ENCODE results near the gene LRRC56. TPM values are rescaled to one million over a fixed set of nuclear protein-coding genes. Genes with fewer than 3 reads are reported as not detected.
A peak's percentile ranks its signal among the peaks of the same experiment; 100 is the strongest.

The LRRC56 gene
- polyA plus RNA-seq, 4 donors = 3.3 to 5.2 (median 4.1) TPM

DNA sequence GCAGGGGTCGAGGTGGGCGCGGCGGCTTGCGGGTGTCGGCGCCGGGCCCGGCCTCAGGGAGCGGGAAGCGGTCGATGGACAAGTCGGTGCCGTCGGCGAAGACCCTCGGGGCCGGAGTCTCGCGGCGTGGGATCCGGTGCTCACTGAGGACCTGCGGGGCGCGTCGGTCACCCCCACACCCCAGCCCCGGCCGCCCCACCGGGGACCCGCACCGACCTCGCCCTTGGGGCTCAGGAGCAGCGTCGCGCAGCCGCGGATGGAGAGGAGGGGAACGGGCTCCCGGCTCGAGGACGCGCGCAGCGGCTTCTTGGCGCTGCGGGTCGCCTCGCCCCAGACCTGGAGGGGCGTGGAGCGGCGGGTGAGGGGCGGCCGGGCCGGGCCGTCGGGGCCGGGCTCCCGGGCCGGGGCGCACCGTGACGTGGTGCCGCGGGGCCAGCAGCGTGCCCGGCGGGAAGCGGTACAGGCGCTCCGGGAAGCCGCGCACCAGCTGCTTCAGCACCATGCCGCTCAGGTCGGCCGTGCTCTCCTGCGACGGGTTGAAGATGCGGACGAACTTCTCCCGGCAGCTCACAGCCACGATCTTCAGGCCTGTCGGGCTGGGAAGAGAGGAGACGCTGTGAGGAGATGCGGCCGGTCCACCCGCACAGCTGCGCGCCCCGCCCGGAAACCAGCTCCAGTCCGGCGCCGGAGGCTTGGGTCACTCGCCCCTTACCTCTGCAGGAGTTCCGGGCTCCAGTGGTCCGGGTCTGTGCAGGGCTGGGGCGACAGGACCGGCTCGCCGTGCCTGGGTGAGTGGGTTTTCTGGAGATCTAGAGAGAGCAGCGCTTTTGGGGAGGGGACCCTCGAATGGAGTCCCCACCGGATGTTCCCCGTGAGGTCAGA is 18.7 kb downstream of the LRRC56 start:
- no peak for DNase-seq (ENCODE audit: low read depth in 4 of 4, low spot score in 3 of 4)

DNA sequence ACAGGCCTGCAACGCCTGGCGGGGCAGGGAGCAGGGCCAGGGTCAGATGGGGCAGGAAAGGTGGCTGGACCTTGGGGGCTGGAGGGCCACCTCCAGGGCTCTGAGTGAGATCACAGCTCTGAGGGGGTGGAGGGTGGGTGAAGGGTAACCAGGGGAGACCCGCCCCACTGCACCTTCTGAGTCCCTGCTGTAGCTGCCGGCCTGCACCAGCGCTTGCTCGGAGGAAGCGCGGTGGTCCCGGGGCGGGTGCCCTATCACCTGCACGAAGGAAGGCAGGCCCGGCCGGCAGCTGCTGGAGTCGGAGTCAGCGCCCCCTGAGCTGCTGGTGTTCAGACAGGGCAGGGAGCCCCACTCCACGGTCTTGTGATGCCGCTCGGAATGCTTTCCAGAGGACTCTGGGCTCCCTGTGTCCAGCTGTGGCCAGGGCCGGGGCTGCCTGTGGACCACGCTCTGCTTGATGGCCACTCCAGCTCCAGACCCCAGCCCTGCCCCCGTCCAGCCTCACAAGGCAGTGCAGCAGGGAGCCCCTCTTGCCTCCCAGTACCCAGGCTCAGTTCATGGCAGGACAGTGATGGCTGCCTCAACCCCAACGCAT is 19.4 kb downstream of the LRRC56 start:
- DNase-seq (ENCODE audit: low read depth in 4 of 4, low spot score in 3 of 4) = no peak

DNA sequence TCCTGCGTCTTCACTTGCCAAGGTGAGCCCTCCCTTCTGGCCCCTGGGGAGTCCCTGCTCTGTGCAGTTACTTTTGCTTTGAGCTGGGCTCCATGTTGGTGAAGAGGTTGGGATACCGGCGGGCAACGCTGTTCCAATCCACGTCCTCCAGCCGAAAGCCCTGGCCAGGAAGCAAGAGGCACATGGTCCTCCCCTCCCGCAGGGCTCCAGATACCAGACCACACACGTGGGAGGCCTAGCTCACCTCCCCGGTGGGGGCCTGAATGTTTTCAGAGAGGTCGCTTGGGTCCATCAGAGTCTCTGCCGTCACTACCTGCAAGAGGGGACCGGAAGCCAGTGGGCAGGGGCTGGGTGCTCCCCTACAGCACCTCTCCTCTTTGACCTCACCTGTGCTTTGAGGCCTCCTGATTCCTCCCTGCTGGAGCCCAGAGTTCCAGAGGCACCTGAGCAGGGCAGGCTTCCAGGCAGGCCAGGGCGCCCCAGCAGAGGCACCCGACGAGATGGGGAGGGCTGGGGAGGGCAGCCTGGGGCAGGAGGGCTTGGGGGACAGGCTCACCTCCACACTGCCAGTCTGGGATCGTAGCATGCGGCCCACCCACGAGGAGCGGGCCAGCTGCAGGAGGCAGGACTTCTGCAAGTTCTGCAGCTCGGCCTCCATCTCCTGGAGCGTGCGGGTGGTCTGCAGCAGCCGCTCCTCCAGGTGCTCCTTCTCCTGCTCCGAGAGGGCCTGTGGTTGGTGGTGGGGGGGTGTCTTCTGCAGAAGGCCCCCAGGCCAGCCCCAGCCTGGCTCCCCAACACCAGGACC is 20.2 kb downstream of the LRRC56 start:
- DNase-seq (ENCODE audit: low read depth in 4 of 4, low spot score in 3 of 4) = no peak

DNA sequence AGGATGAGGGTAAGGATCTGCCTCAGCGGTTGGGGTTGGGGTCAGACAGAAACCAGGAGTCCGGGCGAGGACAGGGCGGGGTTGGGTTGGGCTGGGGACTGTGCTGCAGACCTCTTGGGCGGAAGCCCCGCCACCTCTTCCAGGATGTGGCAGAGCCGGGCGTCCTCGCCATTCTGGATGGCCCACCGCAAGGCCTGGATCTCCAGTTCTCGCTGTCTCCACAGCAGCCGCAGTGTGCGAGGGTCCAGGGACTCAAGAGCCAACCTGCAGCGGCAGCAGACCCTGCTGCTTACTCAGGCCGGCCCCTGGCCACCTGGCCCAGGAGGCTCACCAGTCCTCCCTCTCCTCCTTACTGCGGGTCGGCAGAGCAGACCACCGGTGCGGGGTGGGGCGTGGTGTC is 21.2 kb downstream of the LRRC56 start:
- DNase-seq (ENCODE audit: low read depth in 4 of 4, low spot score in 3 of 4) = no peak

DNA sequence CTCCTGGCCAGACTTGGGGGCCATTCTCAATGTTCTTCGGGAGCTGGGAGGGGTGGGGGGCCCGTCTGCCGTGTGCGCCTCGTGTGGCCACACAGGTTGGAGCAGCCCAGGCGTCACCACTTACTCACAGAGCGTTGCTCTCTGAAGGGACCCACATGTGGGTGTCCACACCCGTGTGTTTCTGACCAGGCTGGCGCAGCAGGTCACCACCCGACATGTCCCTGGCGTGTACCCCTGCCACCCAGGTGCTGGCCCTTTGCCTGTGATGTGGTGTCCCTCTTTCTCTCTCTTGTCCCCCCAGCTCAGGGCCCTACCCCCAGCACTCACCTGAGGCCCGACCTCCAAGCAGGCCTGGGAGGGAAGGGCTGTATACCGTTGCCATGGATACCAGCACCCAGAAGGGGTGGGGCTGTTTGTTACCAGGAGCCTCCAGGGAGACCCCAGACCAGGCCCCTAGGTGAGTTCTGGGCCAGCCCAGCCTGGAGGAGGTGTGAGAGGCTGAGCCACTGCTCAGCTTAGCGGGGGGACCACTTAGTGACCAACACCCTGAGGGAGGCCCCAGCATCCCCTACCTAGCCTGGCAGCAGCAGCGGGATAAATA is 21.8 kb downstream of the LRRC56 start:
- DNase-seq (ENCODE audit: low read depth in 4 of 4, low spot score in 3 of 4) = no peak

DNA sequence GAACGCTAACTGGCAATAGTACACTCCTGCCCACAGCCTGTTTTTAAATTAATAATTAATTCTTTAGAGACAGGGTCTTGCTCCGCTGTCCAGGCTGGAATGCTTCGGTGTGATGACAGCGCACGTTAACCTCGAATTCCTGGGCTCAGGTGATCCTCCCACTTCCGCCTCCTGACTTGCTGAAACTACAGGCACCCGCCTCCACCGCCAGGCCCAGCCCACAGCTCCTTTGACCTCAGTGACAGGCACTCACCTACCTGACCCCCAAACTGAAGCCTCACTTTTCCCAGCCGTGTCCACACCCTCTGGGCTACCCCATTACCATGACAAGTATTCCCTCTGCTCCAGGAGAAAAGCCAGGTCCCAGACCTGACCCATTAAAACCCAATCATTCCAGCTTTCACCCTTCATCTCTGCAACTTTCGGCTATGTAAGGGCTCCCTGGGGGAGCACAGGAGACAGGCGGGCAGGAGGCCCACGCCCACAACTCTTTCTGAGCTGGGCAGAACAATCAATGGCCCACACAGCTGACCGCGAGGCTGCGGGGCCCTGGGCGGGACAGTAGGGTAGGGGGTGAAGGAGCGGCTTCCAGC is 22.5 kb downstream of the LRRC56 start:
- no peak for DNase-seq (ENCODE audit: low read depth in 4 of 4, low spot score in 3 of 4)

DNA sequence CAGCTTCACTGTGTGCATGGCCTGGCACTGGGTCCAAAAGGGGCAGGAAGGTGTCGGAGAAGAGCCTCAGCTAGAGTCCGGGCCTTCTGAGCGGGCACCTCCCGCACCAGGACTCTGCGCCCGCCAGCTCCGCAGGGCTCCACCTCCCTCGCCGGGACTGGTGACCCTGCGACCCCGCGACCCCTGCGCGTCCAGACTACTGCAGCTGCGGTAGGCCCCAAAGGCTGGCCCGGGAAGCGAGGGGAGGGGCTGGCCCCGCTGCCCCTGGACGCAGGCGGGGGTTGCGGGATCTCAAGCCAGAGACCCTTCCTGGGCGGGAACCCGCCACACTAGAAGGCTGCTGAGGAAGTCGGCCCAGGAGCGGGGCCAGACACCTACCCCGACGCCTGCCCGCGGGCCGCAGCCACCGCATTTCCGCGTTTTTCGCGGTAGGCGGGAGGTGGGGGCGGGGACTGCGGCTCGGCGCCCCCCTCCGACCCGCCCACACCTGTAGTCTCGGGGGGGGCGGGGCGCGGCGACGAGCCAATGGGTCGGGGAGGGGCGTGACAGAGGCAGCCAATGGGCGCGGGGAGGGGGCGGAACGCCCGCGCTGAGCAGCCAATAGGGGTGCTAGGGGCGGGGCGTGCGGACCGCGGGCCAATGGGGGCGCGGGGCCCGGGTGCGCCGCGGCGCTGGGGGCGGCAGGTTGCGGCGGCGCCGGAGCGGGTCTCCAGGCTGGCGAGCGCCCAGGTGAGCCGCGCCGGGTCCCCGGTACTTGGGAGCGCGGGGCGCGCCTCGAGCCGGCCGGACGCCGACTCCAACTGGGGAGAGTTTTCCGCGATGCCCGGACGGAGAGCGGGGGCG is 23.2 kb downstream of the LRRC56 start, which contains the start of the genes LMNTD2 and RASSF7:
Gene LMNTD2 (minus strand): TSS at position 434 of the 843 bp plus-strand sequence. CDS start 22 bp downstream, at position 412.
Gene RASSF7 (plus strand): TSS at position 666 of the 843 bp plus-strand sequence. CDS start 799 bp downstream, outside the sequence.
- DNase-seq (ENCODE audit: low read depth in 4 of 4, low spot score in 3 of 4) = peak in 2 of 4 donors; percentile 78 to 79

DNA sequence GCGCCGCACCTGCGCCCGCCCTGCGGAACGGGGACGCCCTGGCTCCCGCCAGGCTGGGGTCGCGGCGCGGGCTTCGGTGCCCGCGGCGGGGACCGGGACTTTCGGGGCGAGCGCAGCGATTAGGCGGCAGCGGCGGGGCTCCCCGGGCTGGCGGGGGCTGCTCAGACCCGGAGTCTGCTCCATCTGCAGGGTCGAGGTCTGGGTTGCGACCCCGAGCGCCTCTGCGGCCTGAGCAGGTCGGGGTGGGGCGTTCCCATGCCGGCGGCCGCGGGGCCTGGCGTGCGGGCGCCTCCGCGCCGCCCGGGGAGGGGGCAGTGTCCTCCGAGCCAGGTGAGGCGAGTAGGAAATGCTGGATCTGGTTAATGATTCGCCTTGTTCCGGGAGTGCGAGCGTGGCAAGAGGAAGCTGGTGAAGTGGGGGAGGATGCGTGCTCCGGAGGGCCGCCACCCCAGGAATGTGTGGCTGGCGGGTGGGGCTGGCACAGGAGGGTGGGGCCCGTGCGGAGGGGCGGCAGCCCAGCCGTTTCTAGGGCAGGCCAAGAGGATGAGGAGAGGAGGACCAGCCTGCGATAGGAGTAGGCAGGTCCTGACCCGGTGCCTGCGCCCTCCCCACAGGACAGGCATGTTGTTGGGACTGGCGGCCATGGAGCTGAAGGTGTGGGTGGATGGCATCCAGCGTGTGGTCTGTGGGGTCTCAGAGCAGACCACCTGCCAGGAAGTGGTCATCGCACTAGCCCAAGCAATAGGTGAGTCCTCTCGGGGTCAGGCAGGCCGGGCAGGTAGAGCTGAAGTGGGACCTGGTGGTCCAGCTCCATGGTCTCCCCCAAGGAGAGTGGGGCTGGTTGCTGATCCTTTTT is 24.0 kb downstream of the LRRC56 start:
- DNase-seq (ENCODE audit: low read depth in 4 of 4, low spot score in 3 of 4) = peak in 2 of 4 donors; percentile 73 to 80

DNA sequence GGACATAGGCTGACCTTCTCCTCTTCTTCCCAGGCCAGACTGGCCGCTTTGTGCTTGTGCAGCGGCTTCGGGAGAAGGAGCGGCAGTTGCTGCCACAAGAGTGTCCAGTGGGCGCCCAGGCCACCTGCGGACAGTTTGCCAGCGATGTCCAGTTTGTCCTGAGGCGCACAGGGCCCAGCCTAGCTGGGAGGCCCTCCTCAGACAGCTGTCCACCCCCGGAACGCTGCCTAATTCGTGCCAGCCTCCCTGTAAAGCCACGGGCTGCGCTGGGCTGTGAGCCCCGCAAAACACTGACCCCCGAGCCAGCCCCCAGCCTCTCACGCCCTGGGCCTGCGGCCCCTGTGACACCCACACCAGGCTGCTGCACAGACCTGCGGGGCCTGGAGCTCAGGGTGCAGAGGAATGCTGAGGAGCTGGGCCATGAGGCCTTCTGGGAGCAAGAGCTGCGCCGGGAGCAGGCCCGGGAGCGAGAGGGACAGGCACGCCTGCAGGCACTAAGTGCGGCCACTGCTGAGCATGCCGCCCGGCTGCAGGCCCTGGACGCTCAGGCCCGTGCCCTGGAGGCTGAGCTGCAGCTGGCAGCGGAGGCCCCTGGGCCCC is 24.8 kb downstream of the LRRC56 start:
- DNase-seq (ENCODE audit: low read depth in 4 of 4, low spot score in 3 of 4) = no peak

DNA sequence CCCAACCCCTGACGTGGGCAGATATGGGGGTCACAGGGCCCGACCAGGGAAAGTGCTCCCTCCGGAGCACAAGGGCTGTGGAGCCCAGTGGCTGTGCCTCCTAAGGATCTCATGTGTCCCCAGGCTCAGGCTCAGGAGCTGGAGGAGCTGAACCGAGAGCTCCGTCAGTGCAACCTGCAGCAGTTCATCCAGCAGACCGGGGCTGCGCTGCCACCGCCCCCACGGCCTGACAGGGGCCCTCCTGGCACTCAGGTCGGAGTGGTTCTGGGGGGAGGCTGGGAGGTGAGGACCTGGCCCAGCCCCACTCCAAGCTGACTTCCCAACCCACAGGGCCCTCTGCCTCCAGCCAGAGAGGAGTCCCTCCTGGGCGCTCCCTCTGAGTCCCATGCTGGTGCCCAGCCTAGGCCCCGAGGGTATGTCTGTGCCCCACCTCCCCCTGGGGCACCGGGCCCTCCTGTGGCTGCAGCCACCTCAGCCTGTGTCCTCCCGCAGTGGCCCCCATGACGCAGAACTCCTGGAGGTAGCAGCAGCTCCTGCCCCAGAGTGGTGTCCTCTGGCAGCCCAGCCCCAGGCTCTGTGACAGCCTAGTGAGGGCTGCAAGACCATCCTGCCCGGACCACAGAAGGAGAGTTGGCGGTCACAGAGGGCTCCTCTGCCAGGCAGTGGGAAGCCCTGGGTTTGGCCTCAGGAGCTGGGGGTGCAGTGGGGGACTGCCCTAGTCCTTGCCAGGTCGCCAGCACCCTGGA is 25.9 kb downstream of the LRRC56 start:
- DNase-seq (ENCODE audit: low read depth in 4 of 4, low spot score in 3 of 4) = no peak

DNA sequence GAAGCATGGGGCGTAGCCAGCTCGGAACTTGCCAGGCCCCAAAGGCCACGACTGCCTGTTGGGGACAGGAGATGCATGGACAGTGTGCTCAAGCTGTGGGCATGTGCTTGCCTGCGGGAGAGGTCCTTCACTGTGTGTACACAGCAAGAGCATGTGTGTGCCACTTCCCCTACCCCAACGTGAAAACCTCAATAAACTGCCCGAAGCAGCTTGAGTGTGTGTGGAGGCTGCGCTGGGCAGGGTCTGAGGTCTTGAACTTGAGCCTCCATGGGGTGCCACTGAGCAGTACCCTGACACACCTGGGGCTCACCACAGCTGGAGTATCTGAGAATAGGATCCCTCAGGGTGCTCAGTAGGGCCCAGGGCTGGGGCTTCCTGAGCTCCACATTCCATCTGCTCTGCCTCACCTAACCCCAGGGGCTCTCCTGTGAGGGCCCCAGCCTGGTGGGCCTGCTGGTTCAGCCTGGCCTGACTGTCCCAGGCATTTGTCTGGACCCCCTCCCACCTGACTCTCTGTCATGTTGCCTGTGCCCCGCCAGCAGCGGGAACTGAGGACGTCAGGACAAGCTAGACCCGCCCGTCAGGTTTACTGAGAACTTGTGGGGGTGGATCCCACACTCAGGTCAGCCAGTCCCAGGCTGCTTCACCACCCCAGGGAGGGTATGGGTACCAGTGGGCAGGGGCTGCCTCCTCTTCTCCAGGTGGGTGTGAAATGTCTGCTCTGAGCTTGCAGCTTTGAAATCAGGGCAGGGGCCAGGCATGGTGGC is 26.7 kb downstream of the LRRC56 start:
- DNase-seq (ENCODE audit: low read depth in 4 of 4, low spot score in 3 of 4) = no peak

DNA sequence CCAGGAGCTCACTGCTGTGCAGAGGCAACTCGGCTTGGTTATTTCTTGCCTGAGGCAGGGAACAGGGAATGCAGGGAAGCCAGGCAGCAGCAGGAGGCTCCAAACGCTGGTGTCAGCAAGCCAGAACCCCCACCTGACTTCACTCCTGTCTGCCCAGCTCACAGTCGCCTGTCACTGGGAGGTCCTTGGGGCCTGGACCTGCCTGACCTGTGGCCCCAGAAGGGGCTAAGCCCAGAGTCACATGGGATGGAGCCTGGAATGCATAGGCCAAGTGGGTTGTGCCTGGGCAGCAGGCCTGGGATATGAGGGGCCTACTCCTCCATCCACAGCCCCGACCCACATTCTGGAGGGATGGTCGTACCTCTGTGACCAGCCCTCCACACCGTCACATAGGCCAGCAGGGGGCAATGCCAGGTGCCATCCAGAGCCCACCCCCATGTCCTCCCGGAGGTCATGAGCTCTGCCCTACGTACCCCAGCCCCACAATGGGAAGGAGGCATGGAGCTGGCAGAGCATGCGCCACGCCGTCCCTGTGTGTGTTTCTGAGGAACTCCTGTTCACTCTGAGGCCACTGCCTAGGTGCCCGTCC is 28.7 kb downstream of the LRRC56 start:
- DNase-seq (ENCODE audit: low read depth in 4 of 4, low spot score in 3 of 4) = no peak

DNA sequence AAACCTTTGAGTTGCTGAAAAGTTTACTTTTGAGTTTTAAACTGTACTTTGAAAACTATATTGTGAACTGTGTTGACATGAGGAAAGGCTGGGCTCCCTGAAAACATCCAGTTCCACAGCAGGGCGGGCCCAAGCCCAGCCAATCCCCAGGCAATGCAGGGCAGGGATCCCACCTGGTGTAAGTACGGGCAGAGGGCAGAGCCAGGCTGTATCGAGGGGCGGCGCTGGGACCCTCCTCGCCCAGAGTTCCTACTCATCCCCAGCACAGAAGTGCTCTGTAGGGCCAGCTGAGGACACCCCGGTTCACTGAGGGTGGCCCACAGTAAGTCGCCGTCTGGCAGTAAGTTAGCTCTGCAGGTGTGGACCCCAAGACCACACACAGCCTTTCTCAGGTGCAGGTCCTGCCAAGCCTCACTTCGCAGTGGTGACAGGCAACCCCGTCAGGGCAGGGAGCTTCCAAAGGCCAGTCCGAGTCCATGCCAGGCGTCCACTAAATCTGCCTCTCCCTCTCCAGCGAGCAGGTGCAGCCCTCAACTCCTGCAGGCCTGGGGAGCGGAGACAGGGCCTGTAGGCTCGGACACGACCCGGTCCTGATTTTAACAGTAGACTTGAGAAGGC is 29.8 kb downstream of the LRRC56 start:
- DNase-seq (ENCODE audit: low read depth in 4 of 4, low spot score in 3 of 4) = no peak

DNA sequence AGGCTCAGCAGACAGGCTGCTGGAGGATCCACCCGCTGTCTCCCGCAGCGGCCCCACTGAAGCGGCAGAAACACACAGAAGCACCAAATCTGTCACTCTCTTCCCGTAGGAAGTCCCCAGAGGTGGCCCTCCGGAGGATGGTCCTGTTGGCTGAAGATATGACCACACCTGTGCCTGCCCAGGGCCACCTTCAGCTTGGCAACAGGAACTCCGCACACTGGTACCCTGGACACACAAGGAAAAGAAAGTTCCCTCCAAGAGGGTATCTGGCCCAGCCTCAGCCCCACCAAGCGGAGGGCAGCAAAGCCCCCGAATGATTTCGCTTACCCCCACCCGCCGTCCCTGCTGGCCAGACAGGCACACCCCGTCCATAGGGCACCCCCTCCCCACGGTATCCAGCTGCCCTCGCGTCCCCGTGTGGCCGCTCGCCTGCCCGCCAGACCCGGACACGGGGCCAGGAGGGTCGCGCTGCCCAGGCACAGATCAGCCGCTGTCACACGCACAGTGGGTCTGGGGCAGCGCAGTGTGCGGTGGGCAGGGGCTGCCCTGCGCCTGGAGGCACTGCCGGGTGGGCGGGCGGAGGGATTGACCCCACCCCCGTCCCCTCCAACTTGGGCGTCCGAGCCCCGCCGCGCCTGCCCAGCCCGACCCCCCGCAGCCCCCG is 30.4 kb downstream of the LRRC56 start:
- DNase-seq (ENCODE audit: low read depth in 4 of 4, low spot score in 3 of 4) = no peak

All from right renal pelvis (tissue), 4 donors.